Hepatocyte (in vitro differentiated cells): ENCODE data around the gene MAB21L1. TPM values are rescaled to one million over a fixed set of nuclear protein-coding genes. Genes with fewer than 3 reads are reported as not detected.

Source experiments
- DNase-seq: peaks from one replicate; pipeline ENCODE4 v3.0.0-alpha.2; 2016; ENCODE audit warnings: low spot score
- H2AFZ ChIP-seq: fragments of 200-600 bp; sonication (generic); 2 replicates; pipeline ENCODE4 v1.6.0; 2016; ENCODE audit warnings: antibody characterized with exemption, mild to moderate bottlenecking
- H3K27ac ChIP-seq: fragments of 200-600 bp; sonication (generic); 2 replicates; pipeline ENCODE4 v1.5.1; 2016; ENCODE audit warnings: mild to moderate bottlenecking
- H3K27me3 ChIP-seq: fragments of 200-600 bp; sonication (generic); 2 replicates; pipeline ENCODE4 v1.6.1; 2016
- H3K36me3 ChIP-seq: fragments of 200-600 bp; sonication (generic); replicated peaks from 2 replicates; pipeline ENCODE4 v1.5.1; 2016; ENCODE audit warnings: low read depth; ENCODE audit not compliant: insufficient read depth
- H3K4me1 ChIP-seq: fragments of 200-600 bp; sonication (generic); 2 replicates; pipeline ENCODE4 v1.5.1; 2016; ENCODE audit warnings: mild to moderate bottlenecking, moderate library complexity; ENCODE audit not compliant: insufficient read depth
- H3K4me2 ChIP-seq: fragments of 200-600 bp; sonication (generic); 2 replicates; pipeline ENCODE4 v1.6.0; 2016
- H3K4me3 ChIP-seq: fragments of 200-600 bp; sonication (generic); 2 replicates; pipeline ENCODE4 v1.5.1; 2016; ENCODE audit warnings: mild to moderate bottlenecking
- H3K79me2 ChIP-seq: fragments of 200-600 bp; sonication (generic); 2 replicates; pipeline ENCODE4 v1.6.0; 2017; ENCODE audit warnings: mild to moderate bottlenecking
- H3K9me2 ChIP-seq: fragments of 200-600 bp; sonication (generic); replicated peaks from 2 replicates; pipeline ENCODE4 v1.6.0; 2017; ENCODE audit warnings: mild to moderate bottlenecking; ENCODE audit not compliant: insufficient read depth
- H3K9me3 ChIP-seq: fragments of 200-600 bp; sonication (generic); 2 replicates; pipeline ENCODE4 v1.5.1; 2016; ENCODE audit warnings: low read depth, mild to moderate bottlenecking
- H4K20me1 ChIP-seq: fragments of 200-600 bp; sonication (generic); 2 replicates; pipeline ENCODE4 v1.6.0; 2016; ENCODE audit warnings: mild to moderate bottlenecking; ENCODE audit not compliant: insufficient read depth, poor library complexity, severe bottlenecking
- EZH2 ChIP-seq: fragments of 200-600 bp; sonication (generic); IDR thresholded peaks from 2 replicates; pipeline ENCODE4 v1.6.1; 2016; ENCODE audit warnings: antibody characterized with exemption, mild to moderate bottlenecking, borderline replicate concordance
- EZH2phosphoT487 ChIP-seq: fragments of 200-600 bp; sonication (generic); IDR thresholded peaks from one replicate; pipeline ENCODE4 v1.6.1; 2018; ENCODE audit warnings: antibody characterized with exemption, mild to moderate bottlenecking, low read depth, moderate library complexity; ENCODE audit not compliant: unreplicated experiment, severe bottlenecking
- WGBS: methylation state at CpG from one replicate; pipeline ENCODE4 v1.1.6; 2016; ENCODE audit warnings: low lambda C conversion rate; ENCODE audit errors: missing lambda C conversion rate; 5-methylcytosine and 5-hydroxymethylcytosine counted together
- polyA plus RNA-seq: library from polyadenylated mRNA; unstranded; fragments of >200 nt; fragmentation: Nextera tagmentation; extraction: Ambion mirVana; gene quantifications from 2 replicates; pipeline ENCODE4 v1.2.1, GENCODE V29; 2016
- total RNA-seq: library from RNA; depleted of rRNA; stranded (reverse); fragments of >200 nt; gene quantifications from 2 replicates; pipeline ENCODE4 v1.2.3, GENCODE V29; 2014
- TF ChIP-seq, protein P1 (sequence below): fragments of 200-600 bp; sonication (generic); IDR thresholded peaks from 2 replicates; pipeline ENCODE4 v1.5.1; 2016; ENCODE audit warnings: antibody characterized with exemption, mild to moderate bottlenecking; ENCODE audit not compliant: poor library complexity

MAB21L1 gene
- total and polyA plus RNA-seq, 2 experiments from 2014 or later = 10.6 to 16.9 TPM

DNA sequence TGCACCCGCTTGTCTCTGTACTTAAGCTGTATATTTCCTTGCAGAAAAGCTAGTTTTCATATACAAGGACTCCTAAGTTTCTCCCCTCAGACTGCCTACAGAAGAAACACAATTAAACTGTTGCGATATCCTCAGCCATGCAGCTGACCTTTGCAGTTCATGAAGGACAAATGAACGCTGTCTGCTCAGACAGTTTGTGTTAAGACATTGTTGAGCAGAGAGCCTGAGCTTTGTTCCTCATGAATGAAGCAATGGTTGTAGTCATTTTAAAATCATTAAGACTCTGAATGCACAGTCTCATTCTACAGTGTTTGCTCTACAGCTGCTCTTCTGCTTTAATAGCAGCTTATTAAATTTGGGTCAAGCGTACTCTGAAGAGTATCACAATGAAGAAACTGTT, 23.2 kb upstream of the MAB21L1 start:
- no peak overlapping the region for H2AFZ ChIP-seq
- no peaks in the 10 kb centered on the region for H3K9me3 ChIP-seq
- H3K9me2 ChIP-seq = no peaks in the 10 kb centered on the region
- no peak for DNase-seq
- TF ChIP-seq EZH2phosphoT487 (no peak), EZH2 (no peak)
- H3K79me2 ChIP-seq = no peaks in the 10 kb centered on the region
- no peaks in the 10 kb centered on the region for H3K27me3 ChIP-seq
- H3K4me2 ChIP-seq = no peak overlapping the region
- WGBS = 71% methylated on average over 4 of the region's 4 CpGs
- no peaks in the 10 kb centered on the region for H4K20me1 ChIP-seq
- H3K4me3 ChIP-seq = no peak overlapping the region
- H3K27ac ChIP-seq = no peak overlapping the region
- no peaks in the 10 kb centered on the region for H3K36me3 ChIP-seq
- H3K4me1 ChIP-seq = no peaks in the 10 kb centered on the region

DNA sequence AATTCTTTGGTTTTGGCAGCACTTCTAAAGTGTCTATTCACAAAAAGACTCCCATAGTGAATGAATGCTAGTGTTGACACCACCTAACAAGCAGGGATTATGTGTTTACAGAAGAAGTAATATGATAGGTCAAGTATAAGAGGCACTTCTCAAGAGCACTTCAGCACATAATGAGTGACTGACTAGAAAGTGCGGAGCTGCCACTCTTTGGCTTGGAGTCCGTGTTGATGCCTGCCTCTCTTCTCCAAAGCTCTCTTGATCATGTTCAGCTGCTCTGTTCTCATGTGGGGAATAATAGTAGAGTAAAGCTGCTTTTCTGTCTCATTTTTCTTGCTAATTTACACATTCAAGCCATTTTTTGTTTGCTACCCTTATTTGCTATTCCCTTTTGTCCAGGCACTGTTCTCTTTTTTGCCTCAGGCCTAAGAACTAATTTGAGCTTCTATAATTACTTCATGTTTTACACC, 22.7 kb upstream of the MAB21L1 start:
- 58% methylated on average over 2 of the region's 2 CpGs for WGBS
- Histone ChIP-seq H3K36me3 (no peaks in the 10 kb centered on the region), H3K27me3 (no peaks in the 10 kb centered on the region), H2AFZ (no peak overlapping the region), H3K4me1 (no peaks in the 10 kb centered on the region), H3K27ac (no peak overlapping the region), H3K79me2 (no peaks in the 10 kb centered on the region), H3K9me2 (no peaks in the 10 kb centered on the region), H3K4me2 (no peak overlapping the region), H3K9me3 (no peaks in the 10 kb centered on the region), H4K20me1 (no peaks in the 10 kb centered on the region), H3K4me3 (no peak overlapping the region)
- no peak for DNase-seq
- TF ChIP-seq, protein P1, sequence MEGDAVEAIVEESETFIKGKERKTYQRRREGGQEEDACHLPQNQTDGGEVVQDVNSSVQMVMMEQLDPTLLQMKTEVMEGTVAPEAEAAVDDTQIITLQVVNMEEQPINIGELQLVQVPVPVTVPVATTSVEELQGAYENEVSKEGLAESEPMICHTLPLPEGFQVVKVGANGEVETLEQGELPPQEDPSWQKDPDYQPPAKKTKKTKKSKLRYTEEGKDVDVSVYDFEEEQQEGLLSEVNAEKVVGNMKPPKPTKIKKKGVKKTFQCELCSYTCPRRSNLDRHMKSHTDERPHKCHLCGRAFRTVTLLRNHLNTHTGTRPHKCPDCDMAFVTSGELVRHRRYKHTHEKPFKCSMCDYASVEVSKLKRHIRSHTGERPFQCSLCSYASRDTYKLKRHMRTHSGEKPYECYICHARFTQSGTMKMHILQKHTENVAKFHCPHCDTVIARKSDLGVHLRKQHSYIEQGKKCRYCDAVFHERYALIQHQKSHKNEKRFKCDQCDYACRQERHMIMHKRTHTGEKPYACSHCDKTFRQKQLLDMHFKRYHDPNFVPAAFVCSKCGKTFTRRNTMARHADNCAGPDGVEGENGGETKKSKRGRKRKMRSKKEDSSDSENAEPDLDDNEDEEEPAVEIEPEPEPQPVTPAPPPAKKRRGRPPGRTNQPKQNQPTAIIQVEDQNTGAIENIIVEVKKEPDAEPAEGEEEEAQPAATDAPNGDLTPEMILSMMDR = no peak
- TF ChIP-seq EZH2 (no peak), EZH2phosphoT487 (no peak)

DNA sequence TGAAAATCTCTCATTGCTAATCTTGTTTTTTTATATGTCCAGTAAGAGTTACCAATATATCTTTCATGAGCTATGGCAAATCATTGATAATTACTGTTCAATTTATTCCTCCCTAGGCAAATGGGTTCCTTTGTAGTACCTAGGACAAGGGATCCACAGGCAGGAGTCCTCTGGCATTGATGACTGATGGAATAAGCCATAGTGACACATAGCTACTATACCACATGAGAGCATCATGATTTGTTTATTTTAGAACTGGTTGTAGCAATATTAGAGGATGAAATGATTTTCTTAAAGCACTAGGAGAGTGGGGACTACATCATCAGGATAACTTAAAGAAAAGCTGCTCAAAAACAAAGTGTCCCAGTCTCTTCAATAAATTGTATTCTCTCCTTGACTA, 21.7 kb upstream of the MAB21L1 start:
- H3K79me2 ChIP-seq = no peaks in the 10 kb centered on the region
- no peaks in the 10 kb centered on the region for H3K4me1 ChIP-seq
- H4K20me1 ChIP-seq = no peaks in the 10 kb centered on the region
- H3K36me3 ChIP-seq = no peaks in the 10 kb centered on the region
- no peak for DNase-seq
- H3K9me2 ChIP-seq = no peaks in the 10 kb centered on the region
- TF ChIP-seq, protein P1 = no peak
- TF ChIP-seq EZH2 (no peak), EZH2phosphoT487 (no peak)
- H3K9me3 ChIP-seq = no peaks in the 10 kb centered on the region
- no peaks in the 10 kb centered on the region for H3K27me3 ChIP-seq
- no peak overlapping the region for H3K27ac ChIP-seq
- H3K4me2 ChIP-seq = no peak overlapping the region
- H3K4me3 ChIP-seq = no peak overlapping the region
- H2AFZ ChIP-seq = no peak overlapping the region

DNA sequence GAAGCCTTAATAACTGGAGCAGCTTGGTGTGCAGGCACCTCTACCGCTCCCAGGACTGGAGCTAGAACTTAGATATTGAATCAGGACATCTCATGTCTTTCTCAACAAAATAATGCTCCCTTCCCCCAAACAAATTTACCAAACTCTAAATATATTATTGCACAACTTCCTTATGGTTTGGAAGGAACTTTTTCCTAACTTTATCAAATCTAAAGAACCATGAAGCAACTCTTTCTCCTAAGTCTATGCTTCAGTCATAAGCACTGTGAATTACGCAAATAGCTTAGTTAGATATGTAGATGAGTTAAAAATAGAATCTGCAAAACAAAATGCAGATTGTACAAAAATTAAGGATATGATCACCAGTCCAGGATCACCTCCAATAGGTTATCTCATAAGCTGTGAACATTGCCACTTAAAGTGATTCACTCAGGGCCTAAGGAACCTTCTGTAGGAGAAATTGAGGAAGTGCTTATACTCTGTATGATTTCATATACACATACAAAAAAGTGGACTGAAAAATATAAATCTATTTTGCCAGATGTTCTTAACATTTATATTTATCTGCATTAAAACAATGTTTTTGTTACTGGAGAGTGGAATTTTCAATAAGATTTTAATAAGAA, 20.4 kb upstream of the MAB21L1 start:
- Histone ChIP-seq H3K4me3 (no peak overlapping the region), H3K36me3 (no peaks in the 10 kb centered on the region), H3K9me2 (no peaks in the 10 kb centered on the region), H3K4me2 (no peak overlapping the region), H3K9me3 (no peaks in the 10 kb centered on the region), H3K27me3 (no peaks in the 10 kb centered on the region), H3K27ac (no peak overlapping the region), H3K79me2 (no peaks in the 10 kb centered on the region), H4K20me1 (no peaks in the 10 kb centered on the region), H2AFZ (no peak overlapping the region), H3K4me1 (no peaks in the 10 kb centered on the region)
- WGBS = 96% methylated on average over 2 of the region's 2 CpGs
- DNase-seq = no peak
- TF ChIP-seq EZH2phosphoT487 = no peak
- TF ChIP-seq, protein P1 = no peak
- TF ChIP-seq EZH2 = no peak
